Cortex of kidney (tissue), 1 donor: ENCODE data around the gene GLRX3.

ENCODE experiments used
- DNase-seq: peaks from one replicate; lab custom pipeline; 2025; lab: John Stamatoyannopoulos, UW

The GLRX3 gene

GRCh38 chr10:130137659-130138478 is 1.7 kb downstream of the GLRX3 start:
- DNase-seq: no peak

GRCh38 chr10:130138479-130138866 is 2.3 kb downstream of the GLRX3 start:
- no peak for DNase-seq

- no peak for DNase-seq
These were observed 4.2 kb downstream of the GLRX3 start for GRCh38 chr10:130140425-130140824.

- DNase-seq: no peak
These were observed 4.8 kb downstream of the GLRX3 start for GRCh38 chr10:130141038-130141437.

GRCh38 chr10:130141460-130141859 is 5.3 kb downstream of the GLRX3 start:
- DNase-seq: no peak

- DNase-seq: no peak
These were observed 5.7 kb downstream of the GLRX3 start for GRCh38 chr10:130141878-130142277.

- no peak for DNase-seq
These were observed 9.9 kb downstream of the GLRX3 start for GRCh38 chr10:130146042-130146441.

- DNase-seq: no peak
These were observed 23.1 kb downstream of the GLRX3 start for GRCh38 chr10:130159192-130159794.

- DNase-seq: no peak
These were observed 24.6 kb downstream of the GLRX3 start for GRCh38 chr10:130160775-130161174.

- DNase-seq: no peak
These were observed 25.1 kb downstream of the GLRX3 start for GRCh38 chr10:130161331-130161730.

GRCh38 chr10:130167193-130167592 is 31.0 kb downstream of the GLRX3 start:
- DNase-seq: no peak

- DNase-seq: no peak
These were observed 31.5 kb downstream of the GLRX3 start for GRCh38 chr10:130167707-130168106.

GRCh38 chr10:130169136-130169859 is 33.1 kb downstream of the GLRX3 start:
- no peak for DNase-seq

- no peak for DNase-seq
These were observed 35.0 kb downstream of the GLRX3 start for GRCh38 chr10:130171196-130171595.

GRCh38 chr10:130174328-130174727 is 38.1 kb downstream of the GLRX3 start:
- DNase-seq: no peak

- DNase-seq: no peak
These were observed 38.9 kb downstream of the GLRX3 start for GRCh38 chr10:130175074-130175473.

- no peak for DNase-seq
These were observed 41.1 kb downstream of the GLRX3 start for GRCh38 chr10:130177250-130177649.

- DNase-seq: no peak
These were observed 43.4 kb downstream of the GLRX3 start for GRCh38 chr10:130179640-130180039.

GRCh38 chr10:130180416-130180815 is 44.2 kb downstream of the GLRX3 start:
- no peak for DNase-seq

- no peak for DNase-seq
These were observed 45.7 kb downstream of the GLRX3 start for GRCh38 chr10:130181858-130182257.

- no peak for DNase-seq
These were observed 49.4 kb downstream of the GLRX3 start for GRCh38 chr10:130185591-130185990.

GRCh38 chr10:130188195-130189175 is 52.3 kb downstream of the GLRX3 start:
- no peak for DNase-seq
